GM19455 (cell line): Measurements from ENCODE around the gene MYL9.

Source experiments
- ATAC-seq: cut with Tn5 transposase; IDR thresholded peaks from one replicate; pipeline ENCODE4 v1.9.1; 2021; ENCODE audit not compliant: unreplicated experiment

The MYL9 gene

DNA sequence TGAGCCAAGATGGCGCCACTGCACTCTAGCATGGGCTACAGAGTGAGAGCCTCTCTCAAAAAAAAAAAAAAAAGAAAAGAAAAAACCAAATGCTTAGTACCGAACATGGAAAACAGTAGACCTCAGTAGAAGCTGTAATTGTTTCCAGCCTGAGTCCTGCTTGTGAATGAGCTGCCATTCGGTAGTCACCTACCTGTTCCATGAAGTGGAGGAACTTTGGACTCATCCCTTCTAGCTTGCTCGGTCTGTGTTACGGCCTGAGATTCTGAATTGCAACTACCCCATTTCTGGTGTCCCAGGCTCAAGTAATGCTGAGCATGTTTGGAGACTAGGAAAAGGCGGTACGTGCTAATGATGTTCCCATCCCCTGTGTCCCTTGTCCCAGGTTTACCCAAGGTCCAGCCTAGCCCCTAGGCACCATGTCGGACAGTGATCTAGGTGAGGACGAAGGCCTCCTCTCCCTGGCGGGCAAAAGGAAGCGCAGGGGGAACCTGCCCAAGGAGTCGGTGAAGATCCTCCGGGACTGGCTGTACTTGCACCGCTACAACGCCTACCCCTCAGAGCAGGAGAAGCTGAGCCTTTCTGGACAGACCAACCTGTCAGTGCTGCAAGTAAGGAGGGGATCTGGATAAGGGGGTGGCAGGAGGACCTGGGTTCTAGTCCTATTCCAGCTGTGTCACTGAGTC lies 37.2 kb downstream of the MYL9 start:
- ATAC-seq = no peak

DNA sequence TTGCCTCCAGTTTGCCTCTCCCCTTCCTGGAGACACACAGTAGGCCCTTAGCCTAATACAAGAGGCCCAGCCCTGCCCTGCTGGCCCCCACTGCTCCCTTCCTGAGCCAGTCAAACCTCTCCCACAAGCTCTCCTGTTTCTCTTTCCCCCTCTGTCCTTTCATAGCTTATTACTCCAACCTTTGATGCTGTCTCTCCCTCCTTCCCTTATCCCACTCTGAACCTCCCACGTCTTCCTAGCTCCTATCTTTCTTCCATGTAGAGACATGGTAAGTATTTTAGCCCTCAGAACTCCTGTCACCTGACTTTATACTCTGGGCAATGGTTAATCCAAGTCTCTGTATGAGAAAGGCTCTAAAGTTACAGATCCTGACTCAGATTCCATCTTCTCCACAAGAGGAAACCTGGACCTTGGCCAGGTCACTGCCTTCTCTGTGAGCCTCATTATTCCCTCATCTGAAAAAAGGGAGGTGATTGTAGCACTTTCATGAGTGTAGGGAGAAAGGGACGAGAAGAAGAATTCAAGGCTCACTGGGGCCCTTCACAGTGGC lies 38.8 kb downstream of the MYL9 start:
- ATAC-seq = no peak

GRCh38 chr20:36582322-36582721 lies 41.0 kb downstream of the MYL9 start:
- ATAC-seq = no peak

DNA sequence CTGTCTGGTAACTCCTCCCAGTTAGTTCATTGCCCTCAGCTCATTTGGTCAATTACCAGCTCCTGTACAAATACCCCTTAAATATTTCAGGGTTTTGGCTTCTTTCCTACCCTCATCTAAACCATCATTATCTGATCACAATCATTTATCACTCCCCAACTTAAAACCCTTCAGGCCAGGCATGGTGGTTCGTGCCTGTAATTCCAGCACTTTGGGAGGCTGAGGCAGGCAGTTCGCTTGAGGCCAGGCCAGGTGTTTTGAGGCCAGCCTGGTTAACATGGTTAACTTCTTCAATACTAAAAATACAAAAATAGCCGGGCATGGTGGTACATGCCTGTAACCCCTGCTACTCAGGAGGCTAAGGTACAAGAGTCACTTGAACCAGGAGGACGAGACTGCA lies 41.5 kb downstream of the MYL9 start:
- ATAC-seq = no peak

DNA sequence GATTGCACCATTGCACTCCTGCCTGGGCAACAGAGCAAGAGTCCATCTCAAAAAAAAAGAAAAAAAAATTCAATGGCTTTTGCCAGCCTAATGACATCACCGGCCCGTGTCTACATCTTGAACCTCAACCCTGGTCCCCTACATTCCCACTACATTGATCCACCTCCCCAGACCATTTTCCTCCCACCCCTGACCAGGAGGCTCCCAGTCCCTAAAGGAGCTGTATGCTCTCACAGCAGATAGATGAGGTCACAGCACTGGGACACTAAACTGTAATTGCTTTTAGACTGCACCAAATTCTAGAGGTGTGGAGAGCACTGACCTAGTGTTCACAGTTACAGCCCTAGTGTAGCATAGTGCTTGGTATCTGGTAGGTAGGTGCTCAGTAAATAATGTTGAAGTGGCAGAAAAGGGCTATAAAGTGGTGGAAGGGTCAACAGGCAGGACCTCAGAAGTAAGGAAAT lies 42.7 kb downstream of the MYL9 start:
- ATAC-seq = no peak

GRCh38 chr20:36585410-36586125 lies 44.2 kb downstream of the MYL9 start:
- no peak for ATAC-seq

- ATAC-seq = no peak
Measured at GRCh38 chr20:36587388-36588070, 46.2 kb downstream of the MYL9 start.

DNA sequence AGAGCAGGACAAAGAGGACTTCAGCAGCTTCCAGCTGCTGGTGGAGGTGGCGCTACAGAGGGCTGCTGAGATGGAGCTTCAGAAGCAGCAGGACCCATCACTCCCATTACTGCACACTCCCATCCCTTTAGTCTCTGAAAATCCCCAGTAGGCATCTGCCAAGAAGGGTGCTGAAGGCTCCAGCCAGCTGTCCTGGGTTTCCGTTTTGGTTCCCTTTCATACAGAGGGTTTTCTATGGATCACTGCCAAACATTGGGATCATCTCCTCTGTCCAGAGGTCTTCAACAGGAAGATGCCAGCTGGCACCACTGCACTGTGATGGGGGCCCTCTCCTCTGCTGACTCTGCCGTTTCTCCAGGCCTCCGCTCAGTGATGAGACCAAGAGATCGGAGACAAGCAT lies 50.0 kb downstream of the MYL9 start:
- no peak for ATAC-seq

- ATAC-seq = no peak
Measured at GRCh38 chr20:36591854-36592641, 50.7 kb downstream of the MYL9 start.

DNA sequence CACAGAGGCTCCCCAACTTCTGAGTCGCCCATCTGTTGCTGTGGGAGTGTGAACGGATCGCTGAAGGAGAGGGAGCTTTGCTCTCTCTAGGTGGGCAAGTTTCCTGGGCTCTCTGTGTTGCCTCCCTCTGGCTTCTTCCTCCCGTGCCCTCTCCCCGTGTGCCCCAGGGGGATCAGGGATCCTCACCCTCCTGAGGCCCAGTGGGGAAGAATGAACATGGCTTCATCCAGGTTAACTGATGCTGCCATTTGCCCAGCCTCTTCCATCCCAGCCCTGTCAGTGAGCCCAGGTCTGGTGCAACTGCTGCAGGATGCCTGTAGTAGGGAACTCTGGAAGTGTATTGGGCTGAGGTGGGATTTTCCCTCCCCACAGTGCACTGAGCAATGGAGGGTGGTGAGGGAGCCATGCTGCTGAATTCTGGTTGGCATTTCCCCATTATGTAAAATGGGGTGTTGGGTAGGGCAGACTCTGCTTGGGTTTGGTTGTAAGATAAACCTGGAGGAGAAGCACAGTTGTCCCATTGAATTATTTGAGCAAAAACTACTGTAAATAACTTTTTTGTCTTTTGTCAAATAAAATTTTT lies 52.1 kb downstream of the MYL9 start:
- no peak for ATAC-seq

DNA sequence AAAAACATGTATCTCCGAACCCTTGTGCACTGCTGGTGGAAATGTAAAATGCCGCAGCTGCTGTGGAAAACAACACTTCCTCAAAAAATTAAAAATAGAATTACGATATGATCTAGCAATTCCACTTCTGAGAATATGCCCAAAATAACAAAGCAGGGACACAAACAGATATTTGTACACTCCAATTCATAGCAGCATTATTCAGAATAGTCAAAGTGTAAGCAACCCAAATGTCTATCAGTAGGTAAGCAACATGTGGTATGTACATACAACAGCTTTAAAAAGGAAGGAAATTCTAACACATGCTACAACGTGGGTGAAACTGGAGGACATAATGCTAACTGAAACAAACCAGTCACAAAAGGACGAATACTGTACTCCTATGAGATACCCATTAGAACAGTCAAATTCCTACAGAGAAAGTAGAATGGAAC lies 58.6 kb downstream of the MYL9 start:
- ATAC-seq = no peak
